Caco-2 (cell line): Measurements from ENCODE around the gene CMSS1. TPM values are rescaled to one million over a fixed set of nuclear protein-coding genes. Genes with fewer than 3 reads are reported as not detected.

Experiments used
- BruUV-seq: library from RNA; stranded (reverse); fragments of 400-500 nt; replicated peaks from 2 replicates; lab custom pipeline; 2021; lab: Mats Ljungman, UMichigan
- CTCF ChIA-PET: fragments of 300-600 bp; sonication (Branson Sonifier 250); formaldehyde crosslinking; loops from one replicate; lab custom pipeline; 2022; ENCODE audit warnings: antibody characterized with exemption; lab: Charles Lee
- POLR2A ChIA-PET: fragments of 300-600 bp; sonication (Branson Sonifier 250); formaldehyde crosslinking; loops from one replicate; lab custom pipeline; 2022; ENCODE audit warnings: antibody characterized with exemption; lab: Charles Lee
- DNase-seq, 2 experiments: peaks; one replicate each; pipeline versions ENCODE4 v3.0.0 to v3.0.0-alpha.2; 2020 to 2022
- H3K27me3 ChIP-seq: replicated peaks from 2 replicates; pipeline ENCODE4 v1.6.0; 2011; ENCODE audit warnings: low read length; ENCODE audit not compliant: control insufficient read depth, insufficient read depth
- H3K36me3 ChIP-seq: 2 replicates; pipeline ENCODE4 v1.5.1; 2011; ENCODE audit warnings: low read length; ENCODE audit not compliant: control insufficient read depth, insufficient read depth
- H3K4me1 ChIP-seq: fragments of 250-450 bp; sonication (Bioruptor Pico); 2 replicates; pipeline ENCODE4 v1.5.1; 2020; ENCODE audit warnings: mild to moderate bottlenecking
- H3K4me3 ChIP-seq: 2 replicates; pipeline ENCODE4 v1.5.1; 2011; ENCODE audit warnings: low read depth, mild to moderate bottlenecking, control low read depth, low read length
- H3K9me3 ChIP-seq: fragments of 250-450 bp; sonication (Bioruptor Pico); 2 replicates; pipeline ENCODE4 v1.5.1; 2020; ENCODE audit warnings: mild to moderate bottlenecking, moderate library complexity
- H3K27ac Mint-ChIP-seq: one replicate; pipeline ENCODE4 v1.8.0; 2022; ENCODE audit warnings: mixed read lengths; ENCODE audit not compliant: unreplicated experiment
- H3K27me3 Mint-ChIP-seq: one replicate; pipeline ENCODE4 v1.8.0; 2022; ENCODE audit warnings: mixed read lengths; ENCODE audit not compliant: insufficient read depth, unreplicated experiment
- H3K36me3 Mint-ChIP-seq: one replicate; pipeline ENCODE4 v1.8.0; 2022; ENCODE audit warnings: mild to moderate bottlenecking, mixed read lengths; ENCODE audit not compliant: insufficient read depth, unreplicated experiment
- H3K4me1 Mint-ChIP-seq: one replicate; pipeline ENCODE4 v1.8.0; 2022; ENCODE audit warnings: low read depth, mixed read lengths; ENCODE audit not compliant: unreplicated experiment
- H3K4me3 Mint-ChIP-seq: one replicate; pipeline ENCODE4 v1.8.0; 2022; ENCODE audit warnings: mild to moderate bottlenecking, moderate library complexity, mixed read lengths; ENCODE audit not compliant: unreplicated experiment
- H3K9me3 Mint-ChIP-seq: one replicate; pipeline ENCODE4 v1.8.0; 2022; ENCODE audit warnings: mixed read lengths; ENCODE audit not compliant: unreplicated experiment
- CTCF ChIP-seq, 2 experiments: fragments of 200-600 bp in 1 of 2; IDR thresholded peaks; 1 replicate in 1 of 2; 2 replicates in 1 of 2; pipeline versions ENCODE4 v1.5.1 to v1.8.0; 2011 to 2022; ENCODE audit warnings: antibody characterized with exemption in 1 of 2, control low read depth in 1 of 2, inconsistent platforms in 1 of 2, low read depth in 1 of 2, low read length in 1 of 2, mild to moderate bottlenecking in 1 of 2, moderate library complexity in 1 of 2; ENCODE audit not compliant: insufficient read depth in 1 of 2, severe bottlenecking in 1 of 2, unreplicated experiment in 1 of 2
- intact Hi-C: fragments of 100-400 bp; cut with micrococcal nuclease; formaldehyde crosslinking; loops from one replicate; pipeline ENCODE4 v1.10.0; 2022; ENCODE audit not compliant: unreplicated experiment
- total RNA-seq: library from RNA; stranded (reverse); gene quantifications from 2 replicates; pipeline ENCODE4 v1.2.3, GENCODE V29; 2022

The CMSS1 gene
- total RNA-seq, 1 experiment from 2014 or later: 54.4 TPM

GRCh38 chr3:99925584-99926230 lies 108.0 kb downstream of the CMSS1 start:
- Mint-ChIP-seq H3K9me3 (peaks cover 10% of the 10 kb centered on the region), H3K4me3 (no peak overlapping the region), H3K4me1 (peaks cover 51% of the 10 kb centered on the region), H3K27ac (no peak overlapping the region), H3K27me3 (no peaks in the 10 kb centered on the region), H3K36me3 (no peaks in the 10 kb centered on the region)
- POLR2A ChIA-PET: no interaction called here
- CTCF ChIA-PET: no interaction called here
- TF ChIP-seq CTCF (IDR thresholded peaks at IDR 0.05; ENCODE audit: insufficient read depth in 1 of 2, low read depth in 1 of 2, low read length in 1 of 2, severe bottlenecking in 1 of 2, unreplicated experiment in 1 of 2): no peak
- H3K4me1 ChIP-seq: peaks cover 68% of the 10 kb centered on the region
- H3K27me3 ChIP-seq: no peaks in the 10 kb centered on the region
- DNase-seq: no peak
- BruUV-seq: no TSS peak
- intact Hi-C loops: no loop called here
- H3K36me3 ChIP-seq: no peaks in the 10 kb centered on the region
- H3K9me3 ChIP-seq: no peaks in the 10 kb centered on the region
- no peak overlapping the region for H3K4me3 ChIP-seq

- DNase-seq: no peak
- Mint-ChIP-seq H3K4me1 (peaks cover 38% of the 10 kb centered on the region), H3K36me3 (no peaks in the 10 kb centered on the region), H3K9me3 (peaks cover 6% of the 10 kb centered on the region), H3K27me3 (no peaks in the 10 kb centered on the region), H3K27ac (no peak overlapping the region), H3K4me3 (no peak overlapping the region)
- no peaks in the 10 kb centered on the region for H3K36me3 ChIP-seq
- H3K4me1 ChIP-seq: peaks cover 56% of the 10 kb centered on the region
- no peaks in the 10 kb centered on the region for H3K27me3 ChIP-seq
- TF ChIP-seq CTCF (IDR thresholded peaks at IDR 0.05; ENCODE audit: insufficient read depth in 1 of 2, low read depth in 1 of 2, low read length in 1 of 2, severe bottlenecking in 1 of 2, unreplicated experiment in 1 of 2): no peak
- intact Hi-C loops: no loop called here
- no peaks in the 10 kb centered on the region for H3K9me3 ChIP-seq
- ChIA-PET CTCF (interaction anchor here (0.6 kb wide), 1 partner anchor 96 kb away, joined by 3 read pairs; no protein-coding TSS in a partner anchor), POLR2A (no interaction called here)
- BruUV-seq: no TSS peak
- H3K4me3 ChIP-seq: no peak overlapping the region
Measured at GRCh38 chr3:99927671-99928457, 110.2 kb downstream of the CMSS1 start.

- H3K27ac Mint-ChIP-seq: no peak overlapping the region
- intact Hi-C loops: no loop called here
- DNase-seq: no peak
Measured at GRCh38 chr3:99928771-99929744, 111.4 kb downstream of the CMSS1 start.

More at GRCh38 chr3:99928771-99929744, 111.4 kb downstream of the CMSS1 start:
- Mint-ChIP-seq H3K27me3 (no peaks in the 10 kb centered on the region), H3K9me3 (no peaks in the 10 kb centered on the region), H3K4me1 (peaks cover 26% of the 10 kb centered on the region), H3K36me3 (no peaks in the 10 kb centered on the region), H3K4me3 (no peak overlapping the region)
- no peaks in the 10 kb centered on the region for H3K9me3 ChIP-seq
- ChIA-PET CTCF (interaction anchor here (0.6 kb wide), 1 partner anchor 97 kb away, joined by 3 read pairs; no protein-coding TSS in a partner anchor), POLR2A (no interaction called here)
- no peaks in the 10 kb centered on the region for H3K27me3 ChIP-seq
- peaks cover 47% of the 10 kb centered on the region for H3K4me1 ChIP-seq
- no peak overlapping the region for H3K4me3 ChIP-seq
- H3K36me3 ChIP-seq: no peaks in the 10 kb centered on the region
- no TSS peak for BruUV-seq
- TF ChIP-seq CTCF (IDR thresholded peaks at IDR 0.05; ENCODE audit: insufficient read depth in 1 of 2, low read depth in 1 of 2, low read length in 1 of 2, severe bottlenecking in 1 of 2, unreplicated experiment in 1 of 2): no peak
